A673 (cell line): ENCODE measurements around the gene KANSL1.

Experiments used
- EZH2 ChIP-seq: fragments of 200-600 bp; sonication (generic); IDR thresholded peaks from 2 replicates; pipeline ENCODE4 v1.6.1; 2017; ENCODE audit warnings: borderline replicate concordance, low read depth, mild to moderate bottlenecking, mixed read lengths, antibody characterized with exemption, low read length; ENCODE audit not compliant: poor library complexity, severe bottlenecking
- TF ChIP-seq, protein P1 (sequence below): fragments of 300-800, 200-600 bp; sonication (generic); conservative IDR thresholded peaks from 2 replicates; pipeline ENCODE4 v1.5.1; 2017; ENCODE audit warnings: low read depth, mild to moderate bottlenecking, antibody characterized with exemption, low read length, moderate library complexity, mixed read lengths

DNA sequence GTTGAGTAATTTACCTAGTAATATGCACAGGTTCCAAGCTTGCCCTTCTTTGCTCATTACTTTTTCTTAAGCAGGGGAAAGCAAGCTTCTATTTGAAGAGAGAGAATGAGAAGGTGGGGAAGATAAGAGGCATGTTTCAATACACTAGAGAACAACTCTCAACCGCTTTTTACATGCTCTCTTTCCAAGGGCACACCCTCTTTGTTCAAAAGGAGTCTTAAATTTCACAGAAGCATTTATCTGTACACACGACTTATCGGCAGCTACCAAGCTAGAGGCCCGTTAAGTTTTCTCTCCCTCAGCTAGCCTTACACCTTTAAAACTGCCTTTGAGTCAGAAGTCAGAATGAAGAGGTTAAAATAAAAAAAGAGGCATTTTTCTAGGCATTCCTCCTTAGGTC, 114.6 kb downstream of the KANSL1 start:
- no peak for TF ChIP-seq EZH2
- TF ChIP-seq, protein P1, sequence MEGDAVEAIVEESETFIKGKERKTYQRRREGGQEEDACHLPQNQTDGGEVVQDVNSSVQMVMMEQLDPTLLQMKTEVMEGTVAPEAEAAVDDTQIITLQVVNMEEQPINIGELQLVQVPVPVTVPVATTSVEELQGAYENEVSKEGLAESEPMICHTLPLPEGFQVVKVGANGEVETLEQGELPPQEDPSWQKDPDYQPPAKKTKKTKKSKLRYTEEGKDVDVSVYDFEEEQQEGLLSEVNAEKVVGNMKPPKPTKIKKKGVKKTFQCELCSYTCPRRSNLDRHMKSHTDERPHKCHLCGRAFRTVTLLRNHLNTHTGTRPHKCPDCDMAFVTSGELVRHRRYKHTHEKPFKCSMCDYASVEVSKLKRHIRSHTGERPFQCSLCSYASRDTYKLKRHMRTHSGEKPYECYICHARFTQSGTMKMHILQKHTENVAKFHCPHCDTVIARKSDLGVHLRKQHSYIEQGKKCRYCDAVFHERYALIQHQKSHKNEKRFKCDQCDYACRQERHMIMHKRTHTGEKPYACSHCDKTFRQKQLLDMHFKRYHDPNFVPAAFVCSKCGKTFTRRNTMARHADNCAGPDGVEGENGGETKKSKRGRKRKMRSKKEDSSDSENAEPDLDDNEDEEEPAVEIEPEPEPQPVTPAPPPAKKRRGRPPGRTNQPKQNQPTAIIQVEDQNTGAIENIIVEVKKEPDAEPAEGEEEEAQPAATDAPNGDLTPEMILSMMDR, result no peak
